Embryonic facial prominence (tissue), 1 donor: ENCODE measurements around the gene CCNI.
"Not testable (repeated sequence)": the region's sequence is repeated elsewhere in the genome, so short reads cannot be mapped to it uniquely, and the experiment has no call there.

Experiments
- DNase-seq: peaks from one replicate; pipeline ENCODE4 v3.0.0-alpha.2; 2016; ENCODE audit errors: extremely low spot score

CCNI gene

GRCh38 chr4:77082886-77083608 is 7.3 kb upstream of the CCNI start:
- DNase-seq, result no peak

- DNase-seq, result not testable (repeated sequence)
These were observed 5.0 kb upstream of the CCNI start for GRCh38 chr4:77080806-77081205.

- no peak for DNase-seq
These were observed 3.5 kb upstream of the CCNI start for GRCh38 chr4:77079281-77079680.

GRCh38 chr4:77078401-77078800 is 2.6 kb upstream of the CCNI start:
- DNase-seq, result no peak

- no peak for DNase-seq
These were observed 1.3 kb upstream of the CCNI start for GRCh38 chr4:77076889-77077635.

GRCh38 chr4:77074981-77075855 is 571 bp downstream of the CCNI start:
- DNase-seq, result peak; percentile 43

- DNase-seq, result no peak
These were observed 1.4 kb downstream of the CCNI start for GRCh38 chr4:77074381-77074831.

GRCh38 chr4:77073981-77074380 is 1.8 kb downstream of the CCNI start:
- no peak for DNase-seq

GRCh38 chr4:77073106-77073809 is 2.5 kb downstream of the CCNI start:
- DNase-seq, result no peak

GRCh38 chr4:77072195-77072753 is 3.5 kb downstream of the CCNI start:
- DNase-seq, result no peak

GRCh38 chr4:77069514-77069913 is 6.3 kb downstream of the CCNI start:
- not testable (repeated sequence) for DNase-seq

GRCh38 chr4:77065382-77065781 is 10.4 kb downstream of the CCNI start:
- no peak for DNase-seq

- no peak for DNase-seq
These were observed 12.9 kb downstream of the CCNI start for GRCh38 chr4:77062856-77063255.

GRCh38 chr4:77052352-77052751 is 23.4 kb downstream of the CCNI start:
- no peak for DNase-seq

- no peak for DNase-seq
These were observed 24.8 kb downstream of the CCNI start for GRCh38 chr4:77050962-77051361.

- DNase-seq, result no peak
These were observed 28.8 kb downstream of the CCNI start for GRCh38 chr4:77047037-77047436.

- no peak for DNase-seq
These were observed 30.3 kb downstream of the CCNI start for GRCh38 chr4:77045490-77045889.

- no peak for DNase-seq
These were observed 31.2 kb downstream of the CCNI start for GRCh38 chr4:77044461-77045150.

GRCh38 chr4:77043507-77044136 is 32.2 kb downstream of the CCNI start:
- no peak for DNase-seq
